ENCODE measurements around the gene RASSF5. TPM values are rescaled to one million over a fixed set of nuclear protein-coding genes. Genes with fewer than 3 reads are reported as not detected.

RASSF5 gene
- total and polyA plus RNA-seq, 4 donors: 4.8 to 10.0 (median 5.5) TPM

- Histone ChIP-seq H3K4me3 (ENCODE audit: low read depth in 1 of 3, low read length in 3 of 3) (no peak overlapping the region), H3K27me3 (ENCODE audit: control insufficient read depth in 4 of 4, insufficient read depth in 4 of 4, low read length in 3 of 4) (no peaks in the 10 kb centered on the region), H3K36me3 (ENCODE audit: control insufficient read depth in 4 of 4, insufficient read depth in 3 of 4, low read depth in 1 of 4, low read length in 3 of 4) (peaks cover 0 to 3% (median 1%) of the 10 kb centered on the region in 4 donors), H3K4me1 (ENCODE audit: control insufficient read depth in 4 of 4, insufficient read depth in 4 of 4, low read length in 3 of 4) (peaks cover 0 to 7% (median 3%) of the 10 kb centered on the region in 4 donors), H3K9me3 (ENCODE audit: control insufficient read depth in 4 of 4, low read length in 3 of 4) (no peaks in the 10 kb centered on the region), H3K27ac (ENCODE audit: low read depth in 1 of 2, low read length in 2 of 2) (no peak overlapping the region), H3K9ac (ENCODE audit: low read depth in 1 of 2, low read length in 2 of 2) (no peak overlapping the region)
- no peak for TF ChIP-seq REST (IDR thresholded peaks at IDR 0.05)
- TF ChIP-seq GABPA (IDR thresholded peaks at IDR 0.05 in 1 of 2, conservative IDR thresholded peaks at IDR 0.05 in 1 of 2): no peak
- no peak for TF ChIP-seq HNF4A (conservative IDR thresholded peaks at IDR 0.05)
- no peak for TF ChIP-seq EGR1 (IDR thresholded peaks at IDR 0.05; ENCODE audit: low read depth in 2 of 2)
- TF ChIP-seq RXRA (IDR thresholded peaks at IDR 0.05): no peak
- TF ChIP-seq YY1 (IDR thresholded peaks at IDR 0.05): no peak
- no peak for TF ChIP-seq JUND (IDR thresholded peaks at IDR 0.05)
- 94% methylated on average over 8 of the region's 8 CpGs for WGBS
- no peak for DNase-seq (ENCODE audit: low spot score)
Measured at GRCh38 chr1:206568779-206569352, 61.5 kb downstream of the RASSF5 start.

- no peak overlapping the region for H3K4me3 ChIP-seq (ENCODE audit: low read depth in 1 of 3, low read length in 3 of 3)
- TF ChIP-seq TAF1 (conservative IDR thresholded peaks at IDR 0.05): no peak
- TF ChIP-seq SP1 (IDR thresholded peaks at IDR 0.05): no peak
- TF ChIP-seq REST (IDR thresholded peaks at IDR 0.05): no peak
- no peak for TF ChIP-seq FOXA1 (IDR thresholded peaks at IDR 0.05)
- TF ChIP-seq RXRA (IDR thresholded peaks at IDR 0.05): no peak
- no peak for TF ChIP-seq HNF4G (IDR thresholded peaks at IDR 0.05)
- TF ChIP-seq GABPA (IDR thresholded peaks at IDR 0.05 in 1 of 2, conservative IDR thresholded peaks at IDR 0.05 in 1 of 2): no peak
- H3K4me1 ChIP-seq (ENCODE audit: control insufficient read depth in 4 of 4, insufficient read depth in 4 of 4, low read length in 3 of 4): peaks cover 0 to 12% (median 3%) of the 10 kb centered on the region in 4 donors
- 90% methylated on average over 4 of the region's 4 CpGs for WGBS
- H3K9me3 ChIP-seq (ENCODE audit: control insufficient read depth in 4 of 4, low read length in 3 of 4): no peaks in the 10 kb centered on the region
- H3K9ac ChIP-seq (ENCODE audit: low read depth in 1 of 2, low read length in 2 of 2): no peak overlapping the region
- no peaks in the 10 kb centered on the region for H3K27me3 ChIP-seq (ENCODE audit: control insufficient read depth in 4 of 4, insufficient read depth in 4 of 4, low read length in 3 of 4)
- no peak overlapping the region for H3K27ac ChIP-seq (ENCODE audit: low read depth in 1 of 2, low read length in 2 of 2)
- H3K36me3 ChIP-seq (ENCODE audit: control insufficient read depth in 4 of 4, insufficient read depth in 3 of 4, low read depth in 1 of 4, low read length in 3 of 4): no peaks in the 10 kb centered on the region
- DNase-seq (ENCODE audit: low spot score): no peak
Measured at GRCh38 chr1:206569556-206569955, 62.2 kb downstream of the RASSF5 start.
